NK-92 (cell line): ENCODE data around the gene TRPV4.

ENCODE experiments used
- DNase-seq: peaks from one replicate; lab custom pipeline; 2025; ENCODE audit not compliant: unreplicated experiment; lab: John Stamatoyannopoulos, UW

The TRPV4 gene

DNA sequence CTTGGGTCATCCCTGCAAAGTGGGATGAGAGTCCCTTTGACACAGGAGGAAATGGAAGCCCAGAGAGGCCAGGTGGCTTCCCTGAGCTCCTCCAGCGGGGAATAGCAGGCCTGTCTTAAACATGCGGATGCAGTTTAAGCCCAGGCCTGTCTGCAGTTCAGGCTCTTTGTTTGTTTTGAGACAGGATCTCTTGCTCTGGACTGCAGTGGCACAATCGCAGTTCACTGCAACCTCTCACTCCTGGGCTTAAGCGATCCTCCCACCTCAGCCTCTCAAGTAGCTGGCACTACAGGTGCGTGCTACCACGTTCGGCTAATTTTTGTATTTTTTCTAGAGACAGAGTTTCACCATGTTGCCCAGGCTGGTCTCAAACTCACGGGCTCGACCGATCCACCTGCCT lies 3.5 kb downstream of the TRPV4 start:
- DNase-seq, result no peak

GRCh38 chr12:109828754-109829511 lies 4.3 kb downstream of the TRPV4 start:
- DNase-seq, result no peak

DNA sequence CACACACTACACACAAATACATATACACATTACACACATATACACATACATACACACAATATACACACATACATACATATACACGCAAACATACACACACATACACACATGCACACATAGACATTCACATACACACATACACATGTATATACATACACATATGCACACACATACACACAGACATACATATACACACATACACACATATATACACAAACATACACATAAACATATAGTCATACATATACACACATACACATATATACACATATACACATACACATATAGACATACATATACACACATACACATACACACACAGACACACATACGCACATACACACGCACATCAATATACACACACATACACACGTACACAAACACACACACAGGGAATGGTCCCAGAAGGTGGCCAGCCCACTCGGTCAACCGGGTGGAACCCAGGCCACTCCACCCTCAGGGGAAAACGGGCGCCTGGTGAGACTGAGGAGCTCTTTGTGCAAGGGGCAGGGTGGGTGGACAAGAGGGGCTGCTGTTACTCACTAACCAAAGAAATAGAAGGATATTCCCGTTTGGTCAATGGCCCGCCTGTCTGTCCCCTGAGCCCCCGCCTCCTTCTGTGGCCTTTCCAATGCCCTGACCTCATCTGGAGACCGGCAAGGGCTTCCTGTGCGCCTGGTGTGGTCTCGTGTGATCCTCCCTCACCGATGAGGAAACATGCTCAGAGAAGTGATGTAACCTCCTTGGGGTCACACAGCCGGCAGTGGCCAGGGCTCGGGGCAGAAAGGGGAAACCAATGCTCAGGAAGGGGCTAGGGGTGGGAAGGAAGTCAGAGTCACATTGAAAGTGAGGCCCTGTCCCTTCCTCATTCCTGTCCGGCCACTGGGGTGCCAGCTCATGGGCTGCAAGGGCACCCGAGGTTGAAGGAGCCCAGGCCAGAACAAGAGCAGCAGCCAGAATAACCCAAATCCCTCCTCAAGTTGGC lies 5.3 kb downstream of the TRPV4 start:
- no peak for DNase-seq

- no peak for DNase-seq
These were observed 6.1 kb downstream of the TRPV4 start for GRCh38 chr12:109827080-109827479.

DNA sequence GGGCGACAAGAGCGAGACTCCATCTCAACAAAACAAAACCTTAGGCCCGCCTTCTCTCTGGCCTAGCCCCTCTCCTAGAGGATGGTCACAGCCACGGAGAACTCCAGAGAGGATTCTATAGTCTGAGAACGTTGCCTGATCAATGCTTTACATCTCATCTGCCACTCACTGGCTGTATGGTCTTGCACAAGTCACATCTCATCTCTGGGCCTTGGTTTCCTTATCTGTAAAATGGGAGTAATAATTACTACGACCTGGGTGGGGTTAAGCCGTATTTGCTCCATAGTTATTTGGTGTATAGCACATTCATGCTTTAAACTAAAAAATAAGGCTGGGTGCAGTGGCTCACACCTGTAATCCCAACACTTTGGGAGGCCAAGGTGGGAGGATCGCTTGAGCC lies 8.5 kb downstream of the TRPV4 start:
- DNase-seq, result no peak

DNA sequence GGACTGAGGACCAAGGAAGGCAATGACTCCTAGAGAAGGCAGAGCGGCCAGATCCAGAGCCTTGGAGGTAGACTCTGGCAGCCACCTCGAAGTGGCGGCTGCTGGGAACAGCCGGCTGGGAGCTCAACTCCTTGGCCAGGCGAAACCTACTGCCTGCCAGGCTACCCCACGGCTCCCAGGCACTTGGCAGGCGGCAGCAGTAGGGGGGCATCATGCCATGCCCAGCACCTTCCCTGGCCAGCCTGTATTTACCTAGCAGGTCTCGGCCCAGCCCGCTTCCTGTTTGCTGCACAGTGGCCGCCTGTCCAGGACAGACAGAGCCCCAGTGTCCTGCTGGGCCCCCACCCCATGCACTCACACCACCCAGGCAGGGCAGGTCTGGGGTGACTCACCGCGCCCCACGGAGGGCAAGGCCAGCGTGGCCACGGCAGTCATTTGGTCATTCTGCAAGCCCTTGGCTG lies 10.2 kb downstream of the TRPV4 start:
- no peak for DNase-seq

DNA sequence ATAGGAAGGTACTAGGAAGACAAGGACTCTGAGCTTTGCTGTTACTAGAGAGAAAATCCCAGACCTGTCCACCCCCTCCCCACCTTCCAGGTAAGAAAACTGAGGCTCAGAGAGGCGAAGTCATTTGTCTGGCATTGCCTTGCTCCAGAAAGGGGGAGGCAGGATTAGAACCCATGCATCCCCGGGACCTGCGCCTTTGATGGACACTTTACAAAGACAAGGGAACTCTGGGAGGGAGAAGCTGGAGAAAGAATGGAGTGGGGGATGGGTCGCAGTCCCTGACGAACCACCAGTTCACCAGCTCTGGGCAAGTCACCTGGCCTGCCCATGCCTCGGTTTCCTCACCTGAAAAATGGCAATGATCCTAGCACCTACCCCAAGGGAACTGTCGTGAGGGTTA lies 10.8 kb downstream of the TRPV4 start:
- DNase-seq, result no peak

DNA sequence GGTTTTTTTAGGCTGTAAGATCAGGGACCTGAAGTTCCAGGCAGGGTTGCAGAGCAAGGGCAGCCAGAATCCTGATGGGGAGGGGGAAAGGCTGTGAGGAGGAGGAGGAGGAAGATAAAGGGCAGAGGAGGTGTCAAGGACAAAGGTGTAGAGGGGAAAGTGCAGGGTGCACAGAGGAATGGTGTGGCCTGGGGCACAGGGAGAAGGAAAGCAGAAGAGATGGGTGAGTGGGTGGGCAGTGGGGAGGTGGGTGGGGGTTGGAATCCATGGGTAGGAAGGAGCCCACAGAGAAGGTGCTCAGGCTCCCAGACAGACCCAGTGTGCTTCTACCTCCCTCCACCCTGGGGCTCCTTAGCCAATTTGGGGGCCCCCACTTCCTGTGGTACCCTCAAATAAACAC lies 11.2 kb downstream of the TRPV4 start:
- DNase-seq, result no peak

- no peak for DNase-seq
These were observed 12.3 kb downstream of the TRPV4 start for GRCh38 chr12:109820816-109821381.

DNA sequence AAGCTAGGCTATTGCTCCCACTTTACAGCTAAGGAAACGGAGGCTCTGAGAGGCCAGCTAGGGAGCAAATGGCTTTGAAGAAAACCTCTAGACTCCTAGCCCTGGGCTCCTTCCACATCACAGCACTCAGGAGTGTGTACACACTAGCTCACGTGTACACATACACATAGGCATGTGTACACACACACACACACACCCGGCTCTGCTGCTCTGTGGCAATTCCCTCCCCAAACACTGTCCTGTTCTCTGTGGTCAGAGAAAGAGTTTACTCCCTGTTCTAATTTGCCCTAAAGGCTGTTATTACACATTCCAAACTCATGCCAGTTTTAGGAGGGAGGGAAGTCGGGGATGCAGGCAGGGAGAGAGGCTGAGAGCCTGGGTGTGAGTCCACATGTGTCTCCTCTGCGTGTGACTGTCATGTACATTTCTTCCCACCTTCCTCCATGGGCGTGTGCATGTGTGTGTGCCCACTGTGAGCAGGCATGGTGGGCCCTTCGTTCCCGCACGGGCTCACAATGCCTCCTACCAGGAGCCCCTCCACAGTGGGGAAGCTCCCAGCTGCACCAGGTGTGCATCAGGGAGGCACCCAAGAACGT lies 14.2 kb downstream of the TRPV4 start:
- DNase-seq, result no peak

DNA sequence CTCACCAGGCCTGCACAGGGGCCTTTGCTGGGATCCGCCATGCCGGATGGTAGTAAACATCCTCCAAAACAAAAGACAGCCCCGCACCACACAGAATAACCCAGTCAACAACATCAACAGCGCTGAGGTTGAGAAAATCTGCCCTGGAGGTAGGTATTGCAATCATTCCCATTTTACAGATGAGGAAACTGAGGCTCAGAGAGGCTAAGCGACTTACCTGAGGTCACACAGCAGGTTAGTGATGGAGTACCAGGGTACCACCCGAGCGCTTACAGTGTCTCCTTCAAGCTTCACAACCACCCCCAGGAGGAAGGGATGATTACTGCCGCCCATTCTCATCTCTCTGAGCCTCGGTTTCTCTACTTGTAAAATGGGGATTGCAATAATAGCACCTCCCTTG lies 14.9 kb downstream of the TRPV4 start:
- no peak for DNase-seq

- DNase-seq, result no peak
These were observed 15.5 kb downstream of the TRPV4 start for GRCh38 chr12:109817627-109818231.

- DNase-seq, result no peak
These were observed 16.3 kb downstream of the TRPV4 start for GRCh38 chr12:109816870-109817269.

GRCh38 chr12:109815757-109816617 lies 17.2 kb downstream of the TRPV4 start:
- DNase-seq, result no peak

GRCh38 chr12:109815225-109815624 lies 18.0 kb downstream of the TRPV4 start:
- DNase-seq, result no peak

- DNase-seq, result no peak
These were observed 18.5 kb downstream of the TRPV4 start for GRCh38 chr12:109814600-109815150.

GRCh38 chr12:109813810-109814416 lies 19.3 kb downstream of the TRPV4 start:
- no peak for DNase-seq

- DNase-seq, result no peak
These were observed 21.6 kb downstream of the TRPV4 start for GRCh38 chr12:109811624-109811995.

GRCh38 chr12:109810954-109811623 lies 22.1 kb downstream of the TRPV4 start:
- no peak for DNase-seq
